ENCODE data around the gene UCK1. TPM values are rescaled to one million over a fixed set of nuclear protein-coding genes. Genes with fewer than 3 reads are reported as not detected.

The UCK1 gene
- total and polyA plus RNA-seq, 10 of the 15 experiments (the other 5 are each of a cell fraction or from before 2014, with no cell fraction given): 0.31 to 27.0 (median 18.7) TPM

DNA sequence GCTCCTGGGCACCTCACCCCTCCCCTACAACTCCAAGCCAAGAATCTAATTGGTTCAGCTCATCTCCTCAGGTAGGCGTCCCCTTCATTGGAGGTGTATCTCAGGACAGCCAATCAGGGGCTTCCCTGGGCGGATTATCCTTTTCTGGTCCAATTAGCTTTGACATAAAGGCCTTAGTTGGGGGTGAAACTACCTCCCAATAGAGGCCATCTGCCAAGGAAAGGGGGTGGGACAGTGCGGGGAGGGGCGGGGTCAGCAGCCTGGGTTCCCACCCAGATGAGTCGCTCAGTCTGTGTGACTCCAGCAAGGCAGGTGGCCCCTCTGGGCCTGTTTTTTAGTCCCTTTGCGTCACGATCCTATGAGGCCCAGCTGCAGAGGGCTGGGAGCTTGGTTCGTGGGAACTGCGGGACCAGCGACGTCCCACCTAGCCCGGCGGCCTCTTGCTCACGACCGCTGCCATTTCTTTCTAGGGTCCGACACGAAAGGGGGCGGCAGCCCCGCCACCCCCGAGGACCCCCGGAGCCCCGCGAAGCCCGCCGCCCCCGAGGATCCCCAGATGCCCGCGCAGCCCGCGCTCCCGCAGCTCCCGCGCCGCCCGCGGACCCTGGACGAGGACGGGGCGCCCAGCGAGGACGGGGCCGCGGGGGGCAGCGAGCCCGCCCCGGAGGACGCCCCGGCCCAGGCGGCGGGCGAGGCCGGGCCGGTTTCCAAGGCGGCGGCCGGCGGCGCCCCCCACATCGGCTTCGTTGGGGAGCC lies 23.2 kb upstream of the UCK1 start (continued):
- TF ChIP-seq ZBED1 (IDR thresholded peaks at IDR 0.05; ENCODE audit: borderline replicate concordance): no peak
- no peak for TF ChIP-seq SUZ12 (IDR thresholded peaks at IDR 0.05; ENCODE audit: unreplicated experiment)
- TF ChIP-seq, protein P1, sequence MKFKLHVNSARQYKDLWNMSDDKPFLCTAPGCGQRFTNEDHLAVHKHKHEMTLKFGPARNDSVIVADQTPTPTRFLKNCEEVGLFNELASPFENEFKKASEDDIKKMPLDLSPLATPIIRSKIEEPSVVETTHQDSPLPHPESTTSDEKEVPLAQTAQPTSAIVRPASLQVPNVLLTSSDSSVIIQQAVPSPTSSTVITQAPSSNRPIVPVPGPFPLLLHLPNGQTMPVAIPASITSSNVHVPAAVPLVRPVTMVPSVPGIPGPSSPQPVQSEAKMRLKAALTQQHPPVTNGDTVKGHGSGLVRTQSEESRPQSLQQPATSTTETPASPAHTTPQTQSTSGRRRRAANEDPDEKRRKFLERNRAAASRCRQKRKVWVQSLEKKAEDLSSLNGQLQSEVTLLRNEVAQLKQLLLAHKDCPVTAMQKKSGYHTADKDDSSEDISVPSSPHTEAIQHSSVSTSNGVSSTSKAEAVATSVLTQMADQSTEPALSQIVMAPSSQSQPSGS (IDR thresholded peaks at IDR 0.05; ENCODE audit: low read length): no peak
- TF ChIP-seq, protein P2, sequence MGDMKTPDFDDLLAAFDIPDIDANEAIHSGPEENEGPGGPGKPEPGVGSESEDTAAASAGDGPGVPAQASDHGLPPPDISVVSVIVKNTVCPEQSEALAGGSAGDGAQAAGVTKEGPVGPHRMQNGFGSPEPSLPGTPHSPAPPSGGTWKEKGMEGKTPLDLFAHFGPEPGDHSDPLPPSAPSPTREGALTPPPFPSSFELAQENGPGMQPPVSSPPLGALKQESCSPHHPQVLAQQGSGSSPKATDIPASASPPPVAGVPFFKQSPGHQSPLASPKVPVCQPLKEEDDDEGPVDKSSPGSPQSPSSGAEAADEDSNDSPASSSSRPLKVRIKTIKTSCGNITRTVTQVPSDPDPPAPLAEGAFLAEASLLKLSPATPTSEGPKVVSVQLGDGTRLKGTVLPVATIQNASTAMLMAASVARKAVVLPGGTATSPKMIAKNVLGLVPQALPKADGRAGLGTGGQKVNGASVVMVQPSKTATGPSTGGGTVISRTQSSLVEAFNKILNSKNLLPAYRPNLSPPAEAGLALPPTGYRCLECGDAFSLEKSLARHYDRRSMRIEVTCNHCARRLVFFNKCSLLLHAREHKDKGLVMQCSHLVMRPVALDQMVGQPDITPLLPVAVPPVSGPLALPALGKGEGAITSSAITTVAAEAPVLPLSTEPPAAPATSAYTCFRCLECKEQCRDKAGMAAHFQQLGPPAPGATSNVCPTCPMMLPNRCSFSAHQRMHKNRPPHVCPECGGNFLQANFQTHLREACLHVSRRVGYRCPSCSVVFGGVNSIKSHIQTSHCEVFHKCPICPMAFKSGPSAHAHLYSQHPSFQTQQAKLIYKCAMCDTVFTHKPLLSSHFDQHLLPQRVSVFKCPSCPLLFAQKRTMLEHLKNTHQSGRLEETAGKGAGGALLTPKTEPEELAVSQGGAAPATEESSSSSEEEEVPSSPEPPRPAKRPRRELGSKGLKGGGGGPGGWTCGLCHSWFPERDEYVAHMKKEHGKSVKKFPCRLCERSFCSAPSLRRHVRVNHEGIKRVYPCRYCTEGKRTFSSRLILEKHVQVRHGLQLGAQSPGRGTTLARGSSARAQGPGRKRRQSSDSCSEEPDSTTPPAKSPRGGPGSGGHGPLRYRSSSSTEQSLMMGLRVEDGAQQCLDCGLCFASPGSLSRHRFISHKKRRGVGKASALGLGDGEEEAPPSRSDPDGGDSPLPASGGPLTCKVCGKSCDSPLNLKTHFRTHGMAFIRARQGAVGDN (IDR thresholded peaks at IDR 0.05): no peak

DNA sequence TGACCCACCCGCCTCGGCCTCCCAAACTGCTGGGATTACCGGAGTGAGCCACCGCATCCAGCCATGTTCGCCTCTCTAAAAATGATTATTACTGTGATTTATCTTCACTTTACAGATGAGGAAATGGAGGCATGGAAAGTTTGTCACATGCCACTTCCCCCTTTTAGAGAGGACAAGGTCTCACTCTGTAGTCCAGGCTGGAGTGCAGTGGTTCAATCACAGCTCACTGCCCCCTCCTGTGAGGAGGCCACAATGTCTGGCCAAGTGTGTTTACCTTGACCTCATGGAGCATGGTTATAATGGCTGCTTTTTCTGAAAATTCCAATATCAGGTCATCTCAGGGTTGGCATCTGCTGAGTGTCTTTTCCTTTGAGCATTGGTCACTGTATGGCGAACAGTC lies 21.0 kb upstream of the UCK1 start:
- RAD21 ChIA-PET (ENCODE audit: unreplicated experiment): no interaction called here
- POLR2A ChIA-PET: no interaction called here
- no TSS peak for BruUV-seq (replicated peaks)
- H3K27ac ChIP-seq (ENCODE audit: control insufficient read depth, insufficient read depth): no peak overlapping the region
- no peaks in the 10 kb centered on the region for H4K20me1 ChIP-seq (ENCODE audit: control insufficient read depth, insufficient read depth)
- intact Hi-C loops (cut with micrococcal nuclease; ENCODE audit: unreplicated experiment): no loop called here
- H3K79me2 ChIP-seq (ENCODE audit: control insufficient read depth, insufficient read depth, low read length): no peaks in the 10 kb centered on the region
- no peak overlapping the region for H3K4me3 ChIP-seq
- WGBS (ENCODE audit: insufficient coverage, insufficient replicate concordance, low lambda C conversion rate, missing lambda C conversion rate): 74% methylated on average over 6 of the region's 6 CpGs
- no peak for DNase-seq (ENCODE audit: low read depth, low spot score)
- H3K9ac ChIP-seq (ENCODE audit: control insufficient read depth, insufficient read depth, low read length): no peak overlapping the region
- H3K4me2 ChIP-seq (ENCODE audit: control insufficient read depth, insufficient read depth): no peak overlapping the region
- no peaks in the 10 kb centered on the region; the same call in 2 of the 3 replicates for H3K9me3 ChIP-seq (replicated peaks; ENCODE audit: control insufficient read depth, insufficient read depth, low read length)
- no peaks in the 10 kb centered on the region for H3K27me3 ChIP-seq (replicated peaks in 1 of 2; ENCODE audit: control insufficient read depth in 2 of 2, insufficient read depth in 2 of 2, low read length in 1 of 2)
- no peaks in the 10 kb centered on the region for H3K4me1 ChIP-seq (ENCODE audit: control insufficient read depth, insufficient read depth, low read length)
- ATAC-seq: no peak
- H2AFZ ChIP-seq (ENCODE audit: control insufficient read depth, low read depth, low read length): no peak overlapping the region
- SMC1A ChIA-PET (ENCODE audit: uncharacterized antibody, unreplicated experiment): no interaction called here
- in situ Hi-C loops (cut with MboI): no loop called here
- CTCF ChIA-PET: no interaction called here
- no peak for FAIRE-seq
- no peaks in the 10 kb centered on the region for H3K36me3 ChIP-seq (ENCODE audit: control insufficient read depth in 2 of 2, insufficient read depth in 2 of 2, low read length in 1 of 2)
- TF ChIP-seq SUPT20H (IDR thresholded peaks at IDR 0.05; ENCODE audit: borderline replicate concordance, control insufficient read depth, low read depth, low read length) (no peak), ATF7 (IDR thresholded peaks at IDR 0.05; ENCODE audit: low read depth) (no peak), BCL11A (IDR thresholded peaks at IDR 0.05; ENCODE audit: low read depth, low read length) (no peak), TCF7 (IDR thresholded peaks at IDR 0.05; ENCODE audit: borderline replicate concordance) (no peak), CBFB (IDR thresholded peaks at IDR 0.05; ENCODE audit: low read depth) (no peak)
- TF ChIP-seq, protein P2 (IDR thresholded peaks at IDR 0.05): no peak
- TF ChIP-seq, protein P3, sequence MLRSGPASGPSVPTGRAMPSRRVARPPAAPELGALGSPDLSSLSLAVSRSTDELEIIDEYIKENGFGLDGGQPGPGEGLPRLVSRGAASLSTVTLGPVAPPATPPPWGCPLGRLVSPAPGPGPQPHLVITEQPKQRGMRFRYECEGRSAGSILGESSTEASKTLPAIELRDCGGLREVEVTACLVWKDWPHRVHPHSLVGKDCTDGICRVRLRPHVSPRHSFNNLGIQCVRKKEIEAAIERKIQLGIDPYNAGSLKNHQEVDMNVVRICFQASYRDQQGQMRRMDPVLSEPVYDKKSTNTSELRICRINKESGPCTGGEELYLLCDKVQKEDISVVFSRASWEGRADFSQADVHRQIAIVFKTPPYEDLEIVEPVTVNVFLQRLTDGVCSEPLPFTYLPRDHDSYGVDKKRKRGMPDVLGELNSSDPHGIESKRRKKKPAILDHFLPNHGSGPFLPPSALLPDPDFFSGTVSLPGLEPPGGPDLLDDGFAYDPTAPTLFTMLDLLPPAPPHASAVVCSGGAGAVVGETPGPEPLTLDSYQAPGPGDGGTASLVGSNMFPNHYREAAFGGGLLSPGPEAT (IDR thresholded peaks at IDR 0.05; ENCODE audit: low read depth): no peak
